ENCODE results near the gene ASAP2. TPM values are rescaled to one million over a fixed set of nuclear protein-coding genes. Genes with fewer than 3 reads are reported as not detected.

Gene ASAP2
- total RNA-seq, 1 experiment from 2014 or later = not detected

GRCh38 chr2:9178904-9179571, 27.6 kb upstream of the ASAP2 start:
- no peak for DNase-seq
- no peak overlapping the region for H2AFZ ChIP-seq (ENCODE audit: low read length)
- H3K27ac ChIP-seq (ENCODE audit: low read length) = no peak overlapping the region
- H3K9me3 ChIP-seq (ENCODE audit: low read length) = no peaks in the 10 kb centered on the region
- no peaks in the 10 kb centered on the region for H3K79me2 ChIP-seq (ENCODE audit: low read length)
- H3K9ac ChIP-seq (ENCODE audit: low read length) = no peak overlapping the region
- H3K27me3 ChIP-seq (ENCODE audit: low read length) = no peaks in the 10 kb centered on the region
- no peaks in the 10 kb centered on the region for H3K36me3 ChIP-seq (ENCODE audit: insufficient read depth, low read length)
- H3K4me2 ChIP-seq (ENCODE audit: low read depth, low read length, poor library complexity, severe bottlenecking) = no peak overlapping the region
- no peak overlapping the region for H3K4me3 ChIP-seq (ENCODE audit: low read length)
- no peaks in the 10 kb centered on the region for H4K20me1 ChIP-seq (ENCODE audit: insufficient read depth, low read depth, low read length)
- peaks cover 6% of the 10 kb centered on the region for H3K4me1 ChIP-seq (ENCODE audit: low read length)
- no peaks in the 10 kb centered on the region for H3K9me2 ChIP-seq (replicated peaks; ENCODE audit: insufficient read depth, low read length)

- Histone ChIP-seq H3K9me2 (replicated peaks; ENCODE audit: insufficient read depth, low read length) (no peaks in the 10 kb centered on the region), H3K9me3 (ENCODE audit: low read length) (no peaks in the 10 kb centered on the region), H3K4me3 (ENCODE audit: low read length) (no peak overlapping the region), H3K36me3 (ENCODE audit: insufficient read depth, low read length) (no peaks in the 10 kb centered on the region), H3K27ac (ENCODE audit: low read length) (no peak overlapping the region), H3K27me3 (ENCODE audit: low read length) (no peaks in the 10 kb centered on the region), H4K20me1 (ENCODE audit: insufficient read depth, low read depth, low read length) (no peaks in the 10 kb centered on the region), H3K9ac (ENCODE audit: low read length) (no peak overlapping the region), H3K4me1 (ENCODE audit: low read length) (peaks cover 6% of the 10 kb centered on the region), H3K79me2 (ENCODE audit: low read length) (no peaks in the 10 kb centered on the region), H2AFZ (ENCODE audit: low read length) (no peak overlapping the region), H3K4me2 (ENCODE audit: low read depth, low read length, poor library complexity, severe bottlenecking) (no peak overlapping the region)
- DNase-seq = no peak
Measured at GRCh38 chr2:9179572-9180201, 26.9 kb upstream of the ASAP2 start.

- Histone ChIP-seq H3K36me3 (ENCODE audit: insufficient read depth, low read length) (no peaks in the 10 kb centered on the region), H3K4me1 (ENCODE audit: low read length) (no peaks in the 10 kb centered on the region), H3K9ac (ENCODE audit: low read length) (no peak overlapping the region), H2AFZ (ENCODE audit: low read length) (no peak overlapping the region), H3K4me3 (ENCODE audit: low read length) (no peak overlapping the region), H4K20me1 (ENCODE audit: insufficient read depth, low read depth, low read length) (no peaks in the 10 kb centered on the region), H3K4me2 (ENCODE audit: low read depth, low read length, poor library complexity, severe bottlenecking) (no peak overlapping the region), H3K9me3 (ENCODE audit: low read length) (no peaks in the 10 kb centered on the region), H3K9me2 (replicated peaks; ENCODE audit: insufficient read depth, low read length) (no peaks in the 10 kb centered on the region), H3K27me3 (ENCODE audit: low read length) (no peaks in the 10 kb centered on the region), H3K79me2 (ENCODE audit: low read length) (no peaks in the 10 kb centered on the region), H3K27ac (ENCODE audit: low read length) (no peak overlapping the region)
- no peak for DNase-seq
Measured at GRCh38 chr2:9184361-9184760, 22.3 kb upstream of the ASAP2 start.

GRCh38 chr2:9187620-9188214, 18.9 kb upstream of the ASAP2 start:
- no peak overlapping the region for H2AFZ ChIP-seq (ENCODE audit: low read length)

GRCh38 chr2:9188823-9189222, 17.8 kb upstream of the ASAP2 start:
- Histone ChIP-seq H2AFZ (ENCODE audit: low read length) (no peak overlapping the region), H3K4me2 (ENCODE audit: low read depth, low read length, poor library complexity, severe bottlenecking) (no peak overlapping the region), H3K27me3 (ENCODE audit: low read length) (no peaks in the 10 kb centered on the region), H3K4me3 (ENCODE audit: low read length) (no peak overlapping the region), H4K20me1 (ENCODE audit: insufficient read depth, low read depth, low read length) (no peaks in the 10 kb centered on the region), H3K9me2 (replicated peaks; ENCODE audit: insufficient read depth, low read length) (no peaks in the 10 kb centered on the region), H3K4me1 (ENCODE audit: low read length) (no peaks in the 10 kb centered on the region), H3K9me3 (ENCODE audit: low read length) (no peaks in the 10 kb centered on the region), H3K79me2 (ENCODE audit: low read length) (no peaks in the 10 kb centered on the region), H3K27ac (ENCODE audit: low read length) (no peak overlapping the region), H3K9ac (ENCODE audit: low read length) (no peak overlapping the region), H3K36me3 (ENCODE audit: insufficient read depth, low read length) (no peaks in the 10 kb centered on the region)
- DNase-seq = no peak

More at GRCh38 chr2:9187620-9188214, 18.9 kb upstream of the ASAP2 start:
- Histone ChIP-seq H3K27me3 (ENCODE audit: low read length) (no peaks in the 10 kb centered on the region), H3K4me2 (ENCODE audit: low read depth, low read length, poor library complexity, severe bottlenecking) (no peak overlapping the region), H3K4me1 (ENCODE audit: low read length) (no peaks in the 10 kb centered on the region), H3K9me3 (ENCODE audit: low read length) (no peaks in the 10 kb centered on the region), H3K4me3 (ENCODE audit: low read length) (no peak overlapping the region), H3K36me3 (ENCODE audit: insufficient read depth, low read length) (no peaks in the 10 kb centered on the region), H4K20me1 (ENCODE audit: insufficient read depth, low read depth, low read length) (no peaks in the 10 kb centered on the region), H3K79me2 (ENCODE audit: low read length) (no peaks in the 10 kb centered on the region), H3K27ac (ENCODE audit: low read length) (no peak overlapping the region), H3K9ac (ENCODE audit: low read length) (no peak overlapping the region), H3K9me2 (replicated peaks; ENCODE audit: insufficient read depth, low read length) (no peaks in the 10 kb centered on the region)
- no peak for DNase-seq

- Histone ChIP-seq H3K4me2 (ENCODE audit: low read depth, low read length, poor library complexity, severe bottlenecking) (no peak overlapping the region), H3K27me3 (ENCODE audit: low read length) (no peaks in the 10 kb centered on the region), H3K27ac (ENCODE audit: low read length) (no peak overlapping the region), H3K9ac (ENCODE audit: low read length) (no peak overlapping the region), H3K9me3 (ENCODE audit: low read length) (no peaks in the 10 kb centered on the region), H2AFZ (ENCODE audit: low read length) (no peak overlapping the region), H3K9me2 (replicated peaks; ENCODE audit: insufficient read depth, low read length) (no peaks in the 10 kb centered on the region), H3K79me2 (ENCODE audit: low read length) (no peaks in the 10 kb centered on the region), H3K4me3 (ENCODE audit: low read length) (no peak overlapping the region), H3K36me3 (ENCODE audit: insufficient read depth, low read length) (no peaks in the 10 kb centered on the region), H4K20me1 (ENCODE audit: insufficient read depth, low read depth, low read length) (no peaks in the 10 kb centered on the region), H3K4me1 (ENCODE audit: low read length) (no peaks in the 10 kb centered on the region)
- no peak for DNase-seq
Measured at GRCh38 chr2:9189901-9190300, 16.7 kb upstream of the ASAP2 start.

GRCh38 chr2:9191041-9191481, 15.6 kb upstream of the ASAP2 start:
- DNase-seq = no peak
- Histone ChIP-seq H3K4me2 (ENCODE audit: low read depth, low read length, poor library complexity, severe bottlenecking) (no peak overlapping the region), H3K36me3 (ENCODE audit: insufficient read depth, low read length) (no peaks in the 10 kb centered on the region), H3K4me3 (ENCODE audit: low read length) (no peak overlapping the region), H3K27ac (ENCODE audit: low read length) (no peak overlapping the region), H2AFZ (ENCODE audit: low read length) (no peak overlapping the region), H3K9me2 (replicated peaks; ENCODE audit: insufficient read depth, low read length) (no peaks in the 10 kb centered on the region), H3K9ac (ENCODE audit: low read length) (no peak overlapping the region), H4K20me1 (ENCODE audit: insufficient read depth, low read depth, low read length) (no peaks in the 10 kb centered on the region), H3K27me3 (ENCODE audit: low read length) (no peaks in the 10 kb centered on the region), H3K4me1 (ENCODE audit: low read length) (no peaks in the 10 kb centered on the region), H3K9me3 (ENCODE audit: low read length) (no peaks in the 10 kb centered on the region), H3K79me2 (ENCODE audit: low read length) (no peaks in the 10 kb centered on the region)

GRCh38 chr2:9192712-9193111, 13.9 kb upstream of the ASAP2 start:
- no peaks in the 10 kb centered on the region for H3K27me3 ChIP-seq (ENCODE audit: low read length)
- H3K9me2 ChIP-seq (replicated peaks; ENCODE audit: insufficient read depth, low read length) = no peaks in the 10 kb centered on the region
- no peaks in the 10 kb centered on the region for H3K36me3 ChIP-seq (ENCODE audit: insufficient read depth, low read length)
- no peak for DNase-seq
- no peaks in the 10 kb centered on the region for H4K20me1 ChIP-seq (ENCODE audit: insufficient read depth, low read depth, low read length)
- no peaks in the 10 kb centered on the region for H3K9me3 ChIP-seq (ENCODE audit: low read length)
- H3K4me2 ChIP-seq (ENCODE audit: low read depth, low read length, poor library complexity, severe bottlenecking) = no peak overlapping the region
- no peaks in the 10 kb centered on the region for H3K4me1 ChIP-seq (ENCODE audit: low read length)
- H3K27ac ChIP-seq (ENCODE audit: low read length) = no peak overlapping the region
- no peak overlapping the region for H3K4me3 ChIP-seq (ENCODE audit: low read length)
- no peaks in the 10 kb centered on the region for H3K79me2 ChIP-seq (ENCODE audit: low read length)
- H2AFZ ChIP-seq (ENCODE audit: low read length) = no peak overlapping the region
- no peak overlapping the region for H3K9ac ChIP-seq (ENCODE audit: low read length)

All from Karpas-422 (cell line).